ENCODE data around the gene ARHGAP4. TPM values are rescaled to one million over a fixed set of nuclear protein-coding genes. Genes with fewer than 3 reads are reported as not detected.

ARHGAP4 gene
- polyA plus RNA-seq, 3 donors, result 51.5 to 508 (median 64.4) TPM

GRCh38 chrX:153948847-153949805 lies 23.1 kb upstream of the ARHGAP4 start:
- Histone ChIP-seq H3K36me3 (replicated peaks in 1 of 2; ENCODE audit: control insufficient read depth in 1 of 2, insufficient read depth in 2 of 2, low read length in 2 of 2) (peaks cover 47 to 56% of the 10 kb centered on the region in 2 donors), H3K27me3 (ENCODE audit: control insufficient read depth in 2 of 2, insufficient read depth in 2 of 2, low read length in 2 of 2) (no peaks in the 10 kb centered on the region), H3K9ac (ENCODE audit: insufficient read depth, low read length, poor library complexity, severe bottlenecking) (no peak overlapping the region), H3K4me1 (ENCODE audit: control insufficient read depth in 1 of 2, insufficient read depth in 2 of 2, low read length in 2 of 2) (peaks cover 17 to 38% of the 10 kb centered on the region in 2 donors), H3K79me2 (ENCODE audit: insufficient read depth, low read length) (peaks cover 15% of the 10 kb centered on the region), H3K9me3 (replicated peaks in 1 of 2; ENCODE audit: control insufficient read depth in 1 of 2, insufficient read depth in 1 of 2, low read length in 2 of 2) (no peaks in the 10 kb centered on the region), H3K27ac (ENCODE audit: low read depth in 1 of 2, low read length in 2 of 2) (peak overlapping the region in 1 of 2 donors; percentile 16), H3K4me2 (replicated peaks; ENCODE audit: extremely low read depth, low read length, poor library complexity, severe bottlenecking) (no peak overlapping the region), H3K4me3 (replicated peaks in 1 of 3; ENCODE audit: low read depth in 2 of 3, low read length in 3 of 3) (no peak overlapping the region), H2AFZ (ENCODE audit: insufficient read depth, low read depth, low read length, poor library complexity, severe bottlenecking) (no peak overlapping the region), H4K20me1 (ENCODE audit: insufficient read depth, low read length) (peaks cover 74% of the 10 kb centered on the region)
- intact Hi-C loops (cut with micrococcal nuclease), result no loop called here
- H3K4me3 Mint-ChIP-seq, result no peak overlapping the region
- peaks cover 18% of the 10 kb centered on the region for H3K4me1 Mint-ChIP-seq
- no peak for DNase-seq
- peak overlapping the region in 3 of 7 donors; percentile 11 to 54 (median 30) for H3K27ac Mint-ChIP-seq
- TF ChIP-seq CTCF (IDR thresholded peaks at IDR 0.05), result no peak
- peaks cover 0 to 5% (median 0%) of the 10 kb centered on the region in 3 donors for H3K27me3 Mint-ChIP-seq (ENCODE audit: low read depth in 3 of 3)
- 7% methylated on average over 3 of the region's 30 CpGs for WGBS (ENCODE audit: insufficient coverage)
- peaks cover 0 to 8% (median 0%) of the 10 kb centered on the region in 7 donors for H3K9me3 Mint-ChIP-seq
- peaks cover 29 to 58% of the 10 kb centered on the region in 2 donors for H3K36me3 Mint-ChIP-seq

DNA sequence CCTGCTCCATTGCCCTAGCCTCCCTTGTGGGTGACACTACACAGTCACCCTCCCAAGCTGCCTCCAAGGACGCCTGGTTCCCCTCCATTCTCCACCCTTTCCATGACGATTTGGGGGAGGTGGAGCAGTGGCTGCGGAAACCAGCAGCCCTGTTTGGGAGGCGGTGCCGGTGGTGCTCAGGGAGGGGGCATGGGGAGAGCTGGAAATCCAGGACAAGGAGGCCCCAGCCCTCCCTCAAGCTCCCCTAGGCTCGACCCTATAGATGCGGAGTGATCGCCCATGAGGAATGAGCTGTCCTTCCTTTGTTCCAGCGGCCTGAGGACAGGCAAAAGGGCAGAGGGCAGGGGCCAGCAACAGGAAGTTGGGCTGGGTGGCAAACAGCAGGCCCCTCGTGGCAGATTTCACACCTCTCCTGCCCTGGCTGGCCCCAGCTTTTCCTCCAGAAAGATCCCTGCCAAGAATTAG lies 22.0 kb upstream of the ARHGAP4 start:
- Histone ChIP-seq H3K4me2 (replicated peaks; ENCODE audit: extremely low read depth, low read length, poor library complexity, severe bottlenecking) (no peak overlapping the region), H3K79me2 (ENCODE audit: insufficient read depth, low read length) (peaks cover 23% of the 10 kb centered on the region), H3K9ac (ENCODE audit: insufficient read depth, low read length, poor library complexity, severe bottlenecking) (no peak overlapping the region), H3K4me3 (replicated peaks in 1 of 3; ENCODE audit: low read depth in 2 of 3, low read length in 3 of 3) (no peak overlapping the region), H3K36me3 (replicated peaks in 1 of 2; ENCODE audit: control insufficient read depth in 1 of 2, insufficient read depth in 2 of 2, low read length in 2 of 2) (peaks cover 44 to 46% of the 10 kb centered on the region in 2 donors), H3K27ac (ENCODE audit: low read depth in 1 of 2, low read length in 2 of 2) (peak overlapping the region in 1 of 2 donors; percentile 12), H4K20me1 (ENCODE audit: insufficient read depth, low read length) (peaks cover 70% of the 10 kb centered on the region), H2AFZ (ENCODE audit: insufficient read depth, low read depth, low read length, poor library complexity, severe bottlenecking) (no peak overlapping the region), H3K4me1 (ENCODE audit: control insufficient read depth in 1 of 2, insufficient read depth in 2 of 2, low read length in 2 of 2) (peaks cover 28 to 48% of the 10 kb centered on the region in 2 donors), H3K9me3 (replicated peaks in 1 of 2; ENCODE audit: control insufficient read depth in 1 of 2, insufficient read depth in 1 of 2, low read length in 2 of 2) (no peaks in the 10 kb centered on the region), H3K27me3 (ENCODE audit: control insufficient read depth in 2 of 2, insufficient read depth in 2 of 2, low read length in 2 of 2) (no peaks in the 10 kb centered on the region)
- Mint-ChIP-seq H3K27me3 (ENCODE audit: low read depth in 3 of 3) (peaks cover 0 to 10% (median 0%) of the 10 kb centered on the region in 3 donors), H3K27ac (peak overlapping the region in 1 of 7 donors; percentile 58), H3K9me3 (peaks cover 0 to 8% (median 0%) of the 10 kb centered on the region in 7 donors), H3K4me1 (peaks cover 26% of the 10 kb centered on the region), H3K36me3 (peaks cover 27 to 54% of the 10 kb centered on the region in 2 donors), H3K4me3 (no peak overlapping the region)
- no peak for TF ChIP-seq CTCF (IDR thresholded peaks at IDR 0.05)
- intact Hi-C loops (cut with micrococcal nuclease), result no loop called here
- DNase-seq, result no peak
- no CpG with 5 or more reads among the region's 10 CpGs for WGBS (ENCODE audit: insufficient coverage)
